SK-N-SH (cell line): Measurements from ENCODE around the gene HMGXB4. TPM values are rescaled to one million over a fixed set of nuclear protein-coding genes. Genes with fewer than 3 reads are reported as not detected.

Experiments used
- CTCF ChIA-PET: fragments of 300-600, 350-600 bp; formaldehyde crosslinking; extraction: SDS; loops from one replicate; lab custom pipeline; 2021; lab: Yijun Ruan, JAX
- POLR2A ChIA-PET: fragments of 350-600 bp; sonication (Branson Sonifier 250); formaldehyde crosslinking; extraction: SDS; loops from one replicate; lab custom pipeline; 2020; ENCODE audit warnings: antibody characterized with exemption, inconsistent platforms; lab: Yijun Ruan, JAX
- DNase-seq: peaks from one replicate; pipeline ENCODE4 v3.0.0; 2012
- H2AFZ ChIP-seq: fragments of 200-600 bp; sonication (generic); 2 replicates; pipeline ENCODE4 v1.8.1; 2016; ENCODE audit warnings: antibody characterized with exemption, mild to moderate bottlenecking, low read depth
- H3F3A ChIP-seq: fragments of 200-600 bp; sonication (generic); replicated peaks from 2 replicates; pipeline ENCODE3; 2016; ENCODE audit warnings: antibody characterized with exemption, mild to moderate bottlenecking; ENCODE audit not compliant: insufficient read depth
- H3K27ac ChIP-seq, 2 experiments: fragments of 200-500 bp in 1 of 2; fragments of 200-600 bp in 1 of 2; sonication (Bioruptor generic) in 1 of 2; sonication (generic), shearing (Covaris generic) in 1 of 2; 2 replicates each; pipeline versions ENCODE4 v1.5.1 to v1.6.1; 2014 to 2016; ENCODE audit warnings: low read depth in 2 of 2, inconsistent platforms in 1 of 2, low read length in 1 of 2, mild to moderate bottlenecking in 1 of 2, mixed read lengths in 1 of 2
- H3K27me3 ChIP-seq: fragments of 200-600 bp; sonication (generic), shearing (Covaris generic); 2 replicates; pipeline ENCODE4 v1.6.1; 2016; ENCODE audit warnings: mixed run types; ENCODE audit not compliant: insufficient read depth
- H3K36me3 ChIP-seq, 2 experiments: fragments of 200-500 bp in 1 of 2; fragments of 200-600 bp in 1 of 2; sonication (Bioruptor generic) in 1 of 2; sonication (generic) in 1 of 2; replicated peaks in 1 of 2; 2 replicates each; pipeline versions ENCODE3 to v1.5.1; 2014 to 2016; ENCODE audit warnings: low read length in 1 of 2, mild to moderate bottlenecking in 1 of 2; ENCODE audit not compliant: insufficient read depth in 2 of 2, control insufficient read depth in 1 of 2
- H3K4me1 ChIP-seq, 2 experiments: fragments of 200-500 bp in 1 of 2; fragments of 200-600 bp in 1 of 2; sonication (Bioruptor generic) in 1 of 2; sonication (generic), shearing (Covaris generic) in 1 of 2; 2 replicates each; pipeline versions ENCODE4 v1.5.1 to v1.6.1; 2014 to 2016; ENCODE audit warnings: low read depth in 1 of 2, low read length in 1 of 2, mixed run types in 1 of 2; ENCODE audit not compliant: insufficient read depth in 2 of 2, control insufficient read depth in 1 of 2
- H3K4me2 ChIP-seq: fragments of 200-600 bp; sonication (generic), shearing (Covaris generic); 2 replicates; pipeline ENCODE4 v1.6.1; 2017; ENCODE audit warnings: mixed run types
- H3K4me3 ChIP-seq, 2 experiments: fragments of 200-500 bp in 1 of 2; fragments of 200-600 bp in 1 of 2; sonication (Bioruptor generic) in 1 of 2; sonication (generic), shearing (Covaris generic) in 1 of 2; 2 replicates each; pipeline versions ENCODE4 v1.5.1 to v1.8.1; 2014 to 2016; ENCODE audit warnings: low read depth in 2 of 2, inconsistent platforms in 1 of 2, low read length in 1 of 2, mild to moderate bottlenecking in 1 of 2, mixed read lengths in 1 of 2, moderate library complexity in 1 of 2
- H3K79me2 ChIP-seq: fragments of 200-600 bp; sonication (generic); 2 replicates; pipeline ENCODE4 v1.8.1; 2017; ENCODE audit warnings: mild to moderate bottlenecking; ENCODE audit not compliant: insufficient read depth
- H3K9ac ChIP-seq: fragments of 200-600 bp; sonication (generic); 2 replicates; pipeline ENCODE4 v1.6.1; 2017; ENCODE audit warnings: mixed run types
- H3K9me2 ChIP-seq: fragments of 200-600 bp; sonication (generic); 2 replicates; pipeline ENCODE4 v1.6.1; 2017; ENCODE audit warnings: mixed run types
- H3K9me3 ChIP-seq: fragments of 200-600 bp; sonication (generic); 2 replicates; pipeline ENCODE4 v1.6.1; 2017; ENCODE audit warnings: mixed run types, mild to moderate bottlenecking, moderate library complexity
- H4K20me1 ChIP-seq: fragments of 200-600 bp; sonication (generic); 2 replicates; pipeline ENCODE4 v1.6.1; 2017; ENCODE audit warnings: mild to moderate bottlenecking, mixed run types; ENCODE audit not compliant: insufficient read depth
- CHD2 ChIP-seq: fragments of 150-350 bp; IDR thresholded peaks from 2 replicates; pipeline ENCODE4 v1.6.1; 2018; ENCODE audit warnings: low read length; ENCODE audit not compliant: partially characterized antibody
- ELF1 ChIP-seq: IDR thresholded peaks from 2 replicates; pipeline ENCODE4 v1.4.0; 2012
- EP300 ChIP-seq, 2 experiments: IDR thresholded peaks; 2 replicates each; pipeline versions ENCODE4 v1.4.0 to v1.6.1; 2012; ENCODE audit warnings: borderline replicate concordance in 1 of 2, low read depth in 1 of 2, low read length in 1 of 2
- FOXM1 ChIP-seq: IDR thresholded peaks from 2 replicates; pipeline ENCODE4 v1.4.0; 2012; ENCODE audit warnings: low read depth, mild to moderate bottlenecking
- GABPA ChIP-seq: IDR thresholded peaks from 2 replicates; pipeline ENCODE4 v1.4.0; 2012; ENCODE audit warnings: low read depth, mild to moderate bottlenecking
- IRF3 ChIP-seq: fragments of 150-350 bp; IDR thresholded peaks from 2 replicates; pipeline ENCODE4 v1.6.1; 2016; ENCODE audit warnings: mild to moderate bottlenecking, low read depth, low read length
- JUND ChIP-seq: IDR thresholded peaks from 2 replicates; pipeline ENCODE4 v1.4.0; 2012
- MAX ChIP-seq: IDR thresholded peaks from 2 replicates; pipeline ENCODE4 v1.4.0; 2012; ENCODE audit warnings: low read depth
- MXI1 ChIP-seq: IDR thresholded peaks from 2 replicates; pipeline ENCODE4 v1.6.1; 2012; ENCODE audit warnings: mild to moderate bottlenecking, low read depth, low read length, improper control_type of control experiment
- NFIC ChIP-seq: IDR thresholded peaks from 2 replicates; pipeline ENCODE4 v1.4.0; 2012; ENCODE audit warnings: borderline replicate concordance
- PBX3 ChIP-seq: IDR thresholded peaks from 2 replicates; pipeline ENCODE4; 2012
- RCOR1 ChIP-seq: fragments of 150-350 bp; IDR thresholded peaks from 2 replicates; pipeline ENCODE4 v1.6.1; 2017; ENCODE audit warnings: antibody characterized with exemption, low read length
- RFX5 ChIP-seq: IDR thresholded peaks from 2 replicates; pipeline ENCODE4 v1.6.1; 2012; ENCODE audit warnings: mild to moderate bottlenecking, improper control_type of control experiment, low read length
- RXRA ChIP-seq: IDR thresholded peaks from 2 replicates; pipeline ENCODE4 v1.4.0; 2012; ENCODE audit warnings: low read depth, mild to moderate bottlenecking, borderline replicate concordance
- SIN3A ChIP-seq: IDR thresholded peaks from 2 replicates; pipeline ENCODE4 v1.6.1; 2012; ENCODE audit warnings: low read depth, mild to moderate bottlenecking, low read length, moderate library complexity, borderline replicate concordance
- TCF12 ChIP-seq: IDR thresholded peaks from 2 replicates; pipeline ENCODE4 v1.4.0; 2012
- USF1 ChIP-seq: IDR thresholded peaks from 2 replicates; pipeline ENCODE4 v1.4.0; 2012; ENCODE audit warnings: low read depth, borderline replicate concordance
- USF2 ChIP-seq: fragments of 150-350 bp; IDR thresholded peaks from 2 replicates; pipeline ENCODE4 v1.6.1; 2017; ENCODE audit warnings: antibody characterized with exemption, low read length, low read depth, borderline replicate concordance
- YY1 ChIP-seq: IDR thresholded peaks from 2 replicates; pipeline ENCODE4 v1.4.0; 2012; ENCODE audit warnings: low read depth, mild to moderate bottlenecking
- WGBS: methylation state at CpG from one replicate; pipeline ENCODE4 v1.1.6; 2017; ENCODE audit warnings: low lambda C conversion rate; 5-methylcytosine and 5-hydroxymethylcytosine counted together
- polyA plus RNA-seq, 3 experiments: library from polyadenylated mRNA; depleted of rRNA; stranded (reverse); fragments of >200 nt; gene quantifications; 2 replicates each; pipeline ENCODE4 v1.2.3, GENCODE V29; 2012

Gene HMGXB4
- polyA plus RNA-seq, 1 of the 3 experiments (the other 2 are of a cell fraction) = 16.5 TPM

- peak within 1 kb of the TSS; percentile 77 to 81 for H3K27ac ChIP-seq
- peaks cover 17 to 26% of the 10 kb centered on the region in 2 experiments for H3K36me3 ChIP-seq
- WGBS = 0% methylated on average over 10 of the region's 64 CpGs
- H3F3A ChIP-seq = peaks cover 24% of the 10 kb centered on the region
- H4K20me1 ChIP-seq = no peaks in the 10 kb centered on the region
- POLR2A ChIA-PET = interaction anchor here (0.6 to 1.1 kb wide), 3 partner anchors 9 to 42 kb away, joined by 3 to 6 read pairs (median 4); partner anchors contain the start of gene HMGXB4
- TF ChIP-seq JUND (peak; percentile 7; the same call in 1 of the 2 replicates), CHD2 (peak; percentile 96), GABPA (peak; percentile 66), SIN3A (peak; percentile 70; the same call in 1 of the 2 replicates), IRF3 (peak; percentile 98), YY1 (no peak), PBX3 (peak; percentile 100), USF1 (peak; percentile 99), ELF1 (no peak), FOXM1 (no peak), RXRA (no peak), TCF12 (no peak), MXI1 (peak; percentile 65), NFIC (no peak), USF2 (peak; percentile 95), RCOR1 (0 out of 2 replicates have a peak, but pooled peaks have one; percentile 29), EP300 (IDR thresholded peaks at IDR 0.05; ENCODE audit: borderline replicate concordance in 1 of 2, low read depth in 1 of 2, low read length in 1 of 2) (no peak), RFX5 (0 out of 2 replicates have a peak, but pooled peaks have one; percentile 17), MAX (peak; percentile 58; the same call in 1 of the 2 replicates)
- TF ChIP-seq, all 33 proteins: peak for 12
- Histone ChIP-seq H3K9ac (peak within 1 kb of the TSS; percentile 68), H3K9me2 (no peaks in the 10 kb centered on the region), H3K4me1 (peaks cover 12 to 15% of the 10 kb centered on the region in 2 experiments; a peak in 2 of 4 replicates), H3K79me2 (peaks cover 37% of the 10 kb centered on the region; the same call in 1 of the 2 replicates), H3K27me3 (no peaks in the 10 kb centered on the region), H2AFZ (peak within 1 kb of the TSS; percentile 80), H3K4me3 (peak within 1 kb of the TSS; percentile 58 to 85), H3K9me3 (no peaks in the 10 kb centered on the region), H3K4me2 (peak within 1 kb of the TSS; percentile 84)
- peak; percentile 98 for DNase-seq
- CTCF ChIA-PET = interaction anchor here (0.6 to 1.6 kb wide), 6 partner anchors 8 to 1557 kb away, joined by 3 to 4 read pairs (median 3); no protein-coding TSS in a partner anchor
These were observed 42.6 kb downstream of the HMGXB4 start, which contains the start of gene TOM1 for GRCh38 chr22:35299673-35300499. TOM1 (plus strand) TSS chr22:35299894; CDS start chr22:35299929, 35 bp downstream.
